ENCODE data around the gene AKR1D1. TPM values are rescaled to one million over a fixed set of nuclear protein-coding genes. Genes with fewer than 3 reads are reported as not detected.

AKR1D1 gene
- total and polyA plus RNA-seq, 2 of the 13 experiments (the other 11 are each of a cell fraction or from before 2014, with no cell fraction given): 6.9 to 37.0 TPM

GRCh38 chr7:138120140-138120827 lies 44.0 kb downstream of the AKR1D1 start (continued):
- no peak for TF ChIP-seq NONO (IDR thresholded peaks at IDR 0.05)
- TF ChIP-seq NONO (CRISPR knock-in tag; conservative IDR thresholded peaks at IDR 0.05): peak; percentile 54; the same call in 1 of the 2 replicates
- TF ChIP-seq NKX3-1 (CRISPR knock-in tag; IDR thresholded peaks at IDR 0.05): no peak
- no peak for TF ChIP-seq ZNF558 (CRISPR knock-in tag; IDR thresholded peaks at IDR 0.05; ENCODE audit: borderline replicate concordance)
- TF ChIP-seq HMGXB3 (CRISPR knock-in tag; IDR thresholded peaks at IDR 0.05; ENCODE audit: borderline replicate concordance): no peak
- TF ChIP-seq ZFP91 (CRISPR knock-in tag; IDR thresholded peaks at IDR 0.05; ENCODE audit: borderline replicate concordance): no peak
- TF ChIP-seq ZNF101 (CRISPR knock-in tag; IDR thresholded peaks at IDR 0.05; ENCODE audit: borderline replicate concordance, low read depth): no peak
- no peak for TF ChIP-seq PHF20 (CRISPR knock-in tag; IDR thresholded peaks at IDR 0.05)
- no peak for TF ChIP-seq ZC3H13 (CRISPR knock-in tag; IDR thresholded peaks at IDR 0.05)
- TF ChIP-seq SMARCE1 (IDR thresholded peaks at IDR 0.05; ENCODE audit: borderline replicate concordance): no peak
- no peak for TF ChIP-seq XRCC5 (optimal IDR thresholded peaks at IDR 0.05; ENCODE audit: low read length)
- TF ChIP-seq ZNF770 (CRISPR knock-in tag; IDR thresholded peaks at IDR 0.05): peak; percentile 20; the same call in 1 of the 2 replicates
- peak; percentile 48; the same call in 1 of the 2 replicates for TF ChIP-seq ZNF331 (CRISPR knock-in tag; IDR thresholded peaks at IDR 0.05)
- no peak for TF ChIP-seq POLR2G (IDR thresholded peaks at IDR 0.05; ENCODE audit: low read depth, low read length)
- TF ChIP-seq ELF1 (CRISPR knock-in tag; IDR thresholded peaks at IDR 0.05): no peak
- peak; percentile 44; the same call in 1 of the 2 replicates for TF ChIP-seq RERE (CRISPR knock-in tag; IDR thresholded peaks at IDR 0.05; ENCODE audit: low read depth)

Measured in HepG2 (cell line).